CD4-positive, alpha-beta T cell treated with Interleukin-17A for 1 hour (primary cell): ENCODE measurements around the gene PRELID1.

Experiments
- DNase-seq: peaks from one replicate; pipeline ENCODE4 v3.0.0-alpha.2; 2020

Gene PRELID1

DNA sequence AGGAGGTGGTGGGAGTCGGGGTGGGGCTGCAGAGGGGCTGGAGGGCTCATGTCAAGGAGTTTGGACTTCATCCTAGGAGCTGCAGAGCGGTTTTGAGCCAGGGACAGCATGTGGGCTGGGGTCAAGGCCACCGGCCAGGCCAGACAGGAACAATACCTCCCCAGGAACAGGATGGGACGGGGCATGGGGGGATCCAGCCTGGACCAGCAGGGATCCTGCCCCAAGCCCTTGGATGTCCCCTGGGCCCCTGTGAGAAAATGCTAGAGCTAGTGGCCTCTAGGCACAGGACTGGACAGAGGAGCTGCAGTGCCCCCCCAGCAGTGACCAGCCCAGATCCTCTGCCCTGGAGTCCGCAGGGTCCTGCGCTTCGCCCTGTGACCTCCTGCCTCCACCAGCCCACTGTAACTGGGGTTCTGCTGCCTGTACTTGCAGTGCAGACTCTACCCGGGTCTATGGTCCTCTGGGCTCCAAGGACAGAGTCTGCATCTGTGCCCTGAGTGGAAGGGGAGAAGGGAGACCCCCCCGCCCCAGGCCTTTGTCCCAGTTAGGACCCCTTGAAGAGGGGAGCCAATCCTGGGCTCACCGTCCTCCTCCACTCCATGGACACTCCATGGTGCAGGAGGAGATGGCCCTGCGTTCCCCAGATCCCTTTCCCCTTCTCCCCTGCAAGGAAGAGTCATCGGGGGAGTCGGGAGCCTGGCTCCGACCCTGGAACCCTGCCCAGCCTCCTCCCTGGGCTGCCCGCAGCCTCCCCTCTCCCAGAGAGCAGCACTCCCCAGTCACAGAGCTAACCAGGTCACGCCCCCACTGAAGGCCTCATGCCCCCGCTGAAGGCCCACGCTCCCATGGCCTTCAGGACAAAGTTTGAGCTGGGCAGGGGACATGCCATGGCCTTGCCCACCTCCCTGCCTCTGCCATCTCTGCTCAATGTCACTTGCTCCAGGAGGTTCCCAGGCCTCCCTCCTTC lies 11.1 kb downstream of the PRELID1 start:
- DNase-seq: no peak

DNA sequence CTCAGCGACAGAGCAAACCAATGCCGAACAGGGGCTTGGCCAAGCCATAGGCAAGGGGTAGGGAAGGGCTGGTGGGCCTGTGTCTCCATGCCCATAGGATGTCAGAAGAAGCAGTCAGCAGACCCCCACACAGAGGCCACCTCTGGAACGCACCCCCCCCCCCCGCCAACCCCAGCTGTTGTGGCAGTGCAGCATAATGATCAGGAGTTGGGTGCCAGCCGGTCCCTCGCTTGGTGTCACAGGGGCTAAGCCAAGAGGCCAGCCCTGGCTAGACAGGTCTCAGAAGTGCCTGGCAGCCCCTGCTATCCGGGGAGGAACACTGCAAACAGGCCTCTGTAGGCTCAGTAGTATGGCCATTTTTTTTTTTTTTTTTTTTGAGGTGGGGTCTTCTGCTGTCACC lies 11.8 kb downstream of the PRELID1 start:
- no peak for DNase-seq

- DNase-seq: no peak
Measured at GRCh38 chr5:177316005-177316404, 12.4 kb downstream of the PRELID1 start.

- peak; percentile 82 for DNase-seq
Measured at GRCh38 chr5:177317959-177318377, 14.4 kb downstream of the PRELID1 start.

DNA sequence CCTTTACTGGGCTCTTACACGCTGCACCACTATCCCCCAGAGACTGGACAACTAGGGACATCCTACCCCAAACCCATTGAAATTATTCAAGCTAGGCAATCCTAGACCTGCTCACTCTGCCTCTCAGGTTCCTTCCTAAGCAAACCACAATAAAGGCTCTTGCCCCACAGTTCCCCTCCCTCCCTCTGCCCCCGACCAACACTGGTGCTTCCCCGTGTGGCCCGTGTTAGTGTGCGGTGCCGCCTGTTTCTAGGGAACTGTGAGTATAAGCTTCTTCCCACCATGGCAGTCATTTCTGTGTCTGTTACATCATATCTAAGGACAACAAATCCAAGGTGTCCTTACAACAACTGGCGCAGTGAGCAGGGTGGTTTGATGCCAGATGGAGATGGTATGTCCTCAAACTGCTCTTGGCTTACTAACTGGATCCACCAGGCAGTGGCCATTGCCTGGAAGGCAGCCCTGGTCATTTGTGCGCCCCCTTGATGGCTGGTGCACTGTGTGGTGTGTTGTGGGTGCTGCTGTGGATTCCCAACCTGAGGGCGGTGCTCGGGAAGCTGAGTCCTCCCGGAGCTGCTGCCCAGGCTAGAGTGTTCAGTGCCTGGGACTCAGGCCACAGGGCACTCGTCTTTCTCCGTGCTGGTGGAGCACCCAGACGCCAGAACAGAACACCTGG lies 16.5 kb downstream of the PRELID1 start:
- no peak for DNase-seq

- no peak for DNase-seq
Measured at GRCh38 chr5:177320879-177321278, 17.3 kb downstream of the PRELID1 start.

GRCh38 chr5:177325868-177326381 lies 22.3 kb downstream of the PRELID1 start:
- no peak for DNase-seq

DNA sequence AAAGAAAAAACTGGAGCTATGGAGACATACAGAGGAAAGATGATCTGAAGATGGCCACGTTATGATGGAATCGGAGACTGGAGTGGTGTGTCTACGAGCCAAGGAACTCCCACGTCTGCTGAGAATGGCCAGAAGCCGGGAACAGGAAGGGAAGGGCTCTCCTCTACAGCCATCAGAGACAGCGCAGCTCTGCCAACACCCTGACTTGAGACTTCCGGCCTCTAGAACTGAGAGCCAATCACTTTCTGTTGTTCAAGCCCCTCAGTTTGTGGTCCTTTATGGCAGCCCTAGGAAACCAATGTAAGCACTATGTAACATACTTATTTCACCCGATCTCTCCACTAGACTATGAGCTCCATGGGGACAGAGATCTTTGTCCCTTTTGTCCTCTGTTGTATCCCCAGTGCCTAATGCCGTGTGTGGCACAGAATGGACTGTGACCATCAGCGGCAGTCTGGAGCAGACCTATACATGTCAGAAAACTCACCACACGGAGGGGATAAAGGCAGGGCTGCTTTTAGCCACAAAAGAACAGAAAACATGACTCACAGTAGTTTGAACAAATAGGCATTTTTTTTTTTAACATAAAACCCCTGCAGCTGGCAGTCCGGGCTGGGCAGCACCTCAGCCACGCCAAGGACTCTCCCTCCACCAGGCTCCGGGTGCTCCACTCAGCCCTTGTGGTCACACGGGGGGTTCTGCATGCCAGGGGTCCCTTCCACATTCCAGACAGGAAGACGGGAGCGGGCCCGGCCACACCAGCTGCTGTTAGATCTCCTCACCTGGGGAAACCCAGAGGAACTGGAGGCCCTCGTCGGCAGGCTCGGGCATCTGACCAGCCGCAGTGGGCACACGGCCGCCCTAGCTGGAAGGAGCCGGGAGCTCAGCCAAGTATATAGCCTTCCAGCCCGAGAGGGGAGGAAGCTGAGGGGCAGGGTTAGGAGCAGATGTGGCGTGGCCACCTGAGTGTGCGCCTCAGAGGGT lies 24.2 kb downstream of the PRELID1 start:
- peak; percentile 39 for DNase-seq

- DNase-seq: no peak
Measured at GRCh38 chr5:177328545-177329231, 25.1 kb downstream of the PRELID1 start.

- no peak for DNase-seq
Measured at GRCh38 chr5:177329883-177330282, 26.3 kb downstream of the PRELID1 start.

- no peak for DNase-seq
Measured at GRCh38 chr5:177330991-177331842, 27.6 kb downstream of the PRELID1 start.

DNA sequence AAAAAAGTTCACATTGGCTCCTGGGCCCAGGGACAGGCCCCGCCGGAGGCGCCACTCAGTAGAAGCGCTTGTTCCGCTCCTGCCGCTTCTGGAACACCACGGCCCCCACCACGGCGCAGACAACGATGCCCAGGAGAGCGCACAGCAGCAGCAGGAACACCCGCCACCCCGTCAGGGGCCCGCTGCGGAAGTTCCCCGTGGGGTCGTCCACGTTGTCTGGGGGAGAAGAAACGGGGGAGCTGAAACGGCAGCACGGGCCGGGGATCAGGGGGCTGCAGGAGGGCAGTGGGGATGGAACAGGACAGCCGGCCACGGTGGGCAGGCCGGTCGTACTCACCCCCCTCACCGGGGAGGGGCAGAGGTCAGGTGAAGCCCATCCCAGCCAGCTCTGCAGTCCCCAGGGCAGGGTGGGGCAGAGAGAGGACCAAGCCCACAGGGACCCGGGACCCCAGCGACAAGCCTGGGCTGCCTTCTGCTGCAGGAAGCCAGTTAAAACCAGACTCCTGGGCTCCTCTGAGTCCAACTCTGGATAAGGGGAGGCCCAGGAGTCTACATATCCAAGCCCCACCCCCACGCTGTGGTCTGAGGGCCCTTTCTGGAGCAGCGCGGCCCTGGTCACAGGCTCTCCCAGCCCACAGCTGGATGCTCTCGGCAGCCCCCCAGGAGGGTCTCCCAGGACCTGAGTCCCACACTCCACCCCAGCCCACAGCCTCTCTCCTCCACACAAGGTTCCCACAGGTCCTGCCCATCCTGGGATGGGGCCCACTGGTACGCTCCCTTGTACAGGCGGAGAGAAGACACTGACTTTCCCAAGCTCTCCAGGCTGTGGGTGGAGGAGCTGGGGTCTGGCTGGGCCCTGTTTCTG lies 28.7 kb downstream of the PRELID1 start:
- DNase-seq: no peak

GRCh38 chr5:177332896-177333260 lies 29.3 kb downstream of the PRELID1 start:
- no peak for DNase-seq

GRCh38 chr5:177333420-177334154 lies 30.0 kb downstream of the PRELID1 start:
- no peak for DNase-seq

DNA sequence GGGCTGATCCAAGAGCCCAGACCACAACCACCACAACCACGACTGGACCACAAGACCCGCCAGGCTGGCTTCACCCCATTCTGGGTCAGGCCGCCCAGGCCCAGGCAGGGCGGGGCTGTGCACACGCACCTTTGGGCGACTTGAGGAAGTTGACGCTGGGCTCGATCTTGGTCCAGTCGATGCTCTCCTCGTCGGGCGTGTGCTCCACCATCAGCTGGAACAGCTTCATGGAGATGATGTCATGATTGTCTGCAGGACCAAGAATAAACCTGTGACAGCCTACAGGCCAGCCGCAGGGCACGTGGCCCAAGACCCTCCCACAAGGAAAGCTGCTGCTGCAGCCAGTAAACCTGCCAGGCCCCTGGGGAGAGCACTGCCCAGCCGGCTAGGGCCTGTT lies 30.6 kb downstream of the PRELID1 start:
- no peak for DNase-seq

DNA sequence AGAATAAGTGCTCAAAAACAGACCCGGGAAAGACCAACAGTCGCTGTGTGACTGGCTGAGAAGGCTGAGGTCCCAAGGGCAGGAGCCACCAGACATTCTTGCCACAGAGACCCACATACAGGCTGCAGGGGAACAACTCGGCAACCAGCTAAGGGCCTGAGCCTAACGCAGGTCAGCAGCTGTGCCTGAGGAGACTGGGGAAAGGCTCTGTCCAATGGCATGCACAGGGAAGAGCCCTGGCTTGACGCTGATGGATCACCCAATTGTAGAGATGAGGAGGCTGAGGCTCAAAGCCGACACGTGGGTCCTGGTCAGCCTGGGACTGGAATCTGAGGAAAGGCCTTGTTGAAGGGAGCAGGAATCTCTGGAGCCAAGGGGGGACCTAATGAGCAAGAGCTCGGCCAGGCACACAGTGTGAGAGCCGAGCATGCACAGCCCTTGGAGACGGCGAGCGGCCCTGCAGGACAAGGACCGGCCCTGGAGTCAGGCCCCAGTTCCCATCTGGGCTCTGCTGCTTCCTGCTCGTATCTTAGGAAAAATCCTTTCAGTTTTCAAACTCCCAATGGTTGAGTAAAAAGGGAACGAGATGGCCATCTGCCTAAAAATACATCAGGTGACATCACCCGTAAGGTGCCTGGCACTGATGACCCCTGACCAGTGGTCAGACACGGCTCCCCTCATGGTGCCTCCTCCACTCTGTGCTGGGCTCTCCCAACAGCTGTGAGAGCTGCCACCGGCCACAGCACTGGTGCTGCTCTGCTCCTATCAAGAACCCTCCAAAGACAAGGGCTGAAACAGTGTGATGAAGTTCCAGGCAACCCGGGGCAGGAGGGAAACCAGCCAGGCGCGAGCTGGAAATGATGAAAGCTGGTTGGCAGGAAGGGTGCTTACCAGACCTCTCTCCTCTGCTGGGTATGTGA lies 31.4 kb downstream of the PRELID1 start:
- no peak for DNase-seq

DNA sequence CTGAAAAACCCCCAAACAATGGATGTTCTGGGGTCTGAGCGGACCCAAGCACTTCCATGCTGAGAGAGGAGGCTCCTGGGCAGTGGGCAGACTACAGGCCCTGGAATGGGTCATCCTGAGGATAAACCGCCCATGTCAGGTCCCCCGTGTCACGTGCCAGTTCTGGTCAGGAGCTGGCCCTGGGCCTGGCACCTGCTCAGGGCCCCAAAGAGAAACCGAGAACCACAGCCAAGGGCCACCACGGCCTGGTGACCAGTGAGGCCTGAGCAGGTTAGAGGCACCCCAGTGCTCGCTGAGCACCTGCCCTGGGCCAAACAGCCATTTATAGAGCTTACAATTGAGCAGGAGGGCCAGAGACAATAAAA lies 32.1 kb downstream of the PRELID1 start:
- no peak for DNase-seq

DNA sequence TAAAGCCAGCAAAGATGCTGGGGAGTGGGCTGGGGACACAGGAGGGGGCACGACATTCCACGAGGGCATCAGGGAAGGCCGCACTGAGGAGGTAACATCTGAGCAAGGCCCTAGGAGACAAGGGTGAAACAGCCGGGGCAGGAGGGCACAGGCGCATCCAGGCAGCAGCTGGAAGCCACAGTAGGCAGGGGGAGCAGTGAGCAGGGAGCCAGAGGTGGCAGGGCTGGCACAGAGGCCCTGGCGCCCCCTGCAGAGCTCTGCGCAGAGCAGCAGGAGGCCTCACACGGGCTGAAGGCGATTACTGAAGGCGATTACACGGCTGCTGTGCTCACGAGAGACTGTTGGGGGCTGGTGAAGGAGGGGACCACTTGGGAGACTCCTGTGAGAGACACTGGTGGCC lies 32.5 kb downstream of the PRELID1 start:
- peak; percentile 15 for DNase-seq
